ENCODE data around the gene IRAK1BP1.
"Not testable (repeated sequence)": the region's sequence is repeated elsewhere in the genome, so short reads cannot be mapped to it uniquely, and the experiment has no call there.

Gene IRAK1BP1

DNA sequence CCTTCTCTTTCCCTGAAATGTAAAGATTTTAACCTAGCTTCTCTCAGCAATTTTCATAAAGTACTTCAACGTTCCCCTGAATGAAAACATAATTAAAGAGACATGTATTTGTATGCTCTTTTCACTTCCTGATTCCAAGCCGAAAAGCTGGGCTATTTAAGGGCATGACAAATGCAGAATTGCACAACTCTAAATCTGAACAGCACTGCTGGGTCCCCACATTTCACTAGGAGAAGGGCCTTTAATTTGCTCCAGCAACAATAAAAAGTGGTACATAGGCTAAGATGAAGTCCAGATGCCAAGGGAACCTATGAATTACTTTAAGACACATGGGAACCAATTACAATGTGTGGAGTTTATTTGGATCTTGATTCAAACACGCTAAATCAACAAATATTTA is 42.0 kb downstream of the IRAK1BP1 start:
- peak; percentile 14 for FAIRE-seq
- no peak for DNase-seq (ENCODE audit: insufficient read length)
- no peak for TF ChIP-seq POLR2A (IDR thresholded peaks at IDR 0.05; ENCODE audit: low read depth, low read length)
- TF ChIP-seq POLR2AphosphoS5 (IDR thresholded peaks at IDR 0.05; ENCODE audit: low read depth, low read length), result no peak
- TF ChIP-seq TAF1 (IDR thresholded peaks at IDR 0.05; ENCODE audit: borderline replicate concordance, low read depth, low read length), result no peak

- no peak for FAIRE-seq
- TF ChIP-seq TAF1 (IDR thresholded peaks at IDR 0.05; ENCODE audit: borderline replicate concordance, low read depth, low read length) (no peak), POLR2A (IDR thresholded peaks at IDR 0.05; ENCODE audit: low read depth, low read length) (no peak), POLR2AphosphoS5 (IDR thresholded peaks at IDR 0.05; ENCODE audit: low read depth, low read length) (no peak)
- DNase-seq (ENCODE audit: insufficient read length), result no peak
These were observed 42.7 kb downstream of the IRAK1BP1 start for GRCh38 chr6:78910010-78910409.

DNA sequence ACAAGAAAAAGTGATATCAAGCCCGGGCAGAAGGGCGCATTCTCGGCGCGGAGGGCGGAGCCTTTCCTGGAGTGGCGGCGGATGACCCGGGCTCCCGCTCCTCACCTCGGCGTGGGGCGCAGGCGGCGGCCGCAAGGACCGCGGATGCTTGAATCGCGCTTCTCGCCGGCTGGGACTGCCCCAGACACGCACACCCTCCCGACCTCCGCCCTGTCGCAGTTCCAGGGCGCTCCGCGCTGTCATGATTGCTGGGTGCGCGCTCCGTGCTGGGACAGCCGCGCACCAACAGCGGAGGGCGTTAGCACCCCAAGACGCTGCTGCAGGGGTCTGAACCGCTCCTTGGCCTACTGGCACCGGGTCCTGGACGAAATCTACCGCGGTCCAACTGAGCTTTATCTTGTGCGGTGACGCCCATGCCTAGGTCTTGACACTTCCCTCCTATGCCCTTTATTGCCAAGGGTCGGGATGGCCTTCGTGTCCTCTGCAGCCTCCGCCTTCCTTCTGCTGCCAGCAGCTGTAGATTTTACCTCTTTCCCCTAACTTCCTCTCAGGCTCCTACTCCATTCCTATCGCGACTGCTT is 43.3 kb downstream of the IRAK1BP1 start:
- FAIRE-seq (no peak), DNase-seq (ENCODE audit: insufficient read length) (peak; percentile 31)
- no peak for TF ChIP-seq TAF1 (IDR thresholded peaks at IDR 0.05; ENCODE audit: borderline replicate concordance, low read depth, low read length)
- no peak for TF ChIP-seq POLR2A (IDR thresholded peaks at IDR 0.05; ENCODE audit: low read depth, low read length)
- no peak for TF ChIP-seq POLR2AphosphoS5 (IDR thresholded peaks at IDR 0.05; ENCODE audit: low read depth, low read length)

GRCh38 chr6:78911218-78911940 is 44.0 kb downstream of the IRAK1BP1 start:
- no peak for TF ChIP-seq POLR2AphosphoS5 (IDR thresholded peaks at IDR 0.05; ENCODE audit: low read depth, low read length)
- TF ChIP-seq POLR2A (IDR thresholded peaks at IDR 0.05; ENCODE audit: low read depth, low read length), result no peak
- TF ChIP-seq TAF1 (IDR thresholded peaks at IDR 0.05; ENCODE audit: borderline replicate concordance, low read depth, low read length), result no peak
- FAIRE-seq, result peak; percentile 38
- DNase-seq (ENCODE audit: insufficient read length), result no peak

GRCh38 chr6:78916411-78916810 is 49.1 kb downstream of the IRAK1BP1 start:
- FAIRE-seq (no peak), DNase-seq (ENCODE audit: insufficient read length) (no peak)
- TF ChIP-seq POLR2AphosphoS5 (IDR thresholded peaks at IDR 0.05; ENCODE audit: low read depth, low read length), result no peak
- no peak for TF ChIP-seq TAF1 (IDR thresholded peaks at IDR 0.05; ENCODE audit: borderline replicate concordance, low read depth, low read length)
- TF ChIP-seq POLR2A (IDR thresholded peaks at IDR 0.05; ENCODE audit: low read depth, low read length), result no peak

GRCh38 chr6:78917788-78918187 is 50.4 kb downstream of the IRAK1BP1 start:
- TF ChIP-seq TAF1 (IDR thresholded peaks at IDR 0.05; ENCODE audit: borderline replicate concordance, low read depth, low read length) (no peak), POLR2AphosphoS5 (IDR thresholded peaks at IDR 0.05; ENCODE audit: low read depth, low read length) (no peak), POLR2A (IDR thresholded peaks at IDR 0.05; ENCODE audit: low read depth, low read length) (no peak)
- no peak for DNase-seq (ENCODE audit: insufficient read length)
- no peak for FAIRE-seq

DNA sequence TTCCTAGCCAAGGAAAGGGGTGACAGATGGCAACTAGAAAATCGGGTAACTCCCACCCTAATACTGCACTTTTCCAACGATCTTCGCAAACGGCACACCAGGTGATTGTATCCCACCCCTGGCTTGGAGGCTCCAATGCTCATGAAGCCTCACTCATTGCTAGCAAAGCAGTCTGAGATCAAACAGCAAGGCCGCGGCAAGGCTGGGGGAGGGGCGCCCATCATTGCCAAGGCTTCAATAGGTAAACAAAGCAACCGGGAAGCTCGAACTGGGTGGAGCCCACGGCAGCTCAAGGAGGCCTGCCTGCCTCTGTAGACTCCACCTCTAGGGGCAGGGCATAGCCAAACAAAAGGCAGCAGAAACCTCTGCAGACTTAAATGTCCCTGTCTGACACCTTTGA is 53.8 kb downstream of the IRAK1BP1 start:
- not testable (repeated sequence) for FAIRE-seq; DNase-seq (ENCODE audit: insufficient read length)

- no peak for DNase-seq (ENCODE audit: insufficient read length)
- FAIRE-seq, result no peak
- no peak for TF ChIP-seq POLR2AphosphoS5 (IDR thresholded peaks at IDR 0.05; ENCODE audit: low read depth, low read length)
- no peak for TF ChIP-seq TAF1 (IDR thresholded peaks at IDR 0.05; ENCODE audit: borderline replicate concordance, low read depth, low read length)
- TF ChIP-seq POLR2A (IDR thresholded peaks at IDR 0.05; ENCODE audit: low read depth, low read length), result no peak
These were observed 58.0 kb downstream of the IRAK1BP1 start for GRCh38 chr6:78925317-78925716.

DNA sequence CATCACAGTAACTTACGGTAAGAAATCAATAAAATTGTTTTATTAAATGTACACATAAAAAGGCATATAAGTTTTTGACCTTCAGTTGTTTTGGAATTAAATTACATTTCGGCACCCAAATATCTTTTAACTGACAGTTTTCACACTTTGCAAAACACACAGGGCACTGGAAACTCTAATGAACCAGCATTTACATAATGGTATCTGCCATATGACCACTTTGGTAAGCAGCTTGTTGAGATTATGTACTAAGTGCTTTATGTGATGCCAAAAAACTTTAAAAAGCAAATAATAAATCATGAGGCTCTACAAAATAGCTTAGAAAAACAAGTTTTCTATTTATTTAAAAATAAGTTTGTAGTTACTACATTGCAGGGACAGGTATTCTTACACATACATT is 68.2 kb downstream of the IRAK1BP1 start:
- FAIRE-seq (no peak), DNase-seq (ENCODE audit: insufficient read length) (no peak)
- no peak for TF ChIP-seq TAF1 (IDR thresholded peaks at IDR 0.05; ENCODE audit: borderline replicate concordance, low read depth, low read length)
- no peak for TF ChIP-seq POLR2AphosphoS5 (IDR thresholded peaks at IDR 0.05; ENCODE audit: low read depth, low read length)
- TF ChIP-seq POLR2A (IDR thresholded peaks at IDR 0.05; ENCODE audit: low read depth, low read length), result no peak

DNA sequence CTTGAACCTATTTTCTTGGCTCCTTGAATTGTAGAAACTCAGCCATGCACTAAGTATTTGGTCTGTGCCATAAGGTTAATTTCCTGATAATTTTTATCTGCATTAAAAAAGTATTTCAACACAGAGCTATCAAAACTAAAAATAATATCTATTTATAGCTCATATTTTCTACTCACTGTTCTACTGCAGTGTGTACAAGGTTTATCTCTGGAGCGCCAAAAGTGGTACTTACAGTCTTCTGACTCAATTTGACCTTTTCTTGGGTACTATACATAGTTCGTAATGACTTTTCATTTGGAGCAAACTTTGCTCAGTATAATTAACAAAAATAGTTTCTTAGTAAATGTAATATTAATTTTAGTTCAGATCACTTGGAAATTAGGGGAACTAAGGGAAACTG is 69.2 kb downstream of the IRAK1BP1 start:
- DNase-seq (ENCODE audit: insufficient read length), result no peak
- FAIRE-seq, result no peak
- TF ChIP-seq POLR2AphosphoS5 (IDR thresholded peaks at IDR 0.05; ENCODE audit: low read depth, low read length) (no peak), TAF1 (IDR thresholded peaks at IDR 0.05; ENCODE audit: borderline replicate concordance, low read depth, low read length) (no peak), POLR2A (IDR thresholded peaks at IDR 0.05; ENCODE audit: low read depth, low read length) (no peak)

GRCh38 chr6:78942446-78942845 is 75.1 kb downstream of the IRAK1BP1 start:
- no peak for TF ChIP-seq POLR2A (IDR thresholded peaks at IDR 0.05; ENCODE audit: low read depth, low read length)
- no peak for TF ChIP-seq TAF1 (IDR thresholded peaks at IDR 0.05; ENCODE audit: borderline replicate concordance, low read depth, low read length)
- TF ChIP-seq POLR2AphosphoS5 (IDR thresholded peaks at IDR 0.05; ENCODE audit: low read depth, low read length), result no peak
- no peak for FAIRE-seq
- DNase-seq (ENCODE audit: insufficient read length), result no peak

- DNase-seq (ENCODE audit: insufficient read length) (no peak), FAIRE-seq (no peak)
- no peak for TF ChIP-seq TAF1 (IDR thresholded peaks at IDR 0.05; ENCODE audit: borderline replicate concordance, low read depth, low read length)
- TF ChIP-seq POLR2AphosphoS5 (IDR thresholded peaks at IDR 0.05; ENCODE audit: low read depth, low read length), result no peak
- TF ChIP-seq POLR2A (IDR thresholded peaks at IDR 0.05; ENCODE audit: low read depth, low read length), result no peak
These were observed 80.2 kb downstream of the IRAK1BP1 start for GRCh38 chr6:78947529-78947928.

All from GM12892 (cell line).